ENCODE measurements around the gene CACNA2D3.

- TF ChIP-seq, protein P1, sequence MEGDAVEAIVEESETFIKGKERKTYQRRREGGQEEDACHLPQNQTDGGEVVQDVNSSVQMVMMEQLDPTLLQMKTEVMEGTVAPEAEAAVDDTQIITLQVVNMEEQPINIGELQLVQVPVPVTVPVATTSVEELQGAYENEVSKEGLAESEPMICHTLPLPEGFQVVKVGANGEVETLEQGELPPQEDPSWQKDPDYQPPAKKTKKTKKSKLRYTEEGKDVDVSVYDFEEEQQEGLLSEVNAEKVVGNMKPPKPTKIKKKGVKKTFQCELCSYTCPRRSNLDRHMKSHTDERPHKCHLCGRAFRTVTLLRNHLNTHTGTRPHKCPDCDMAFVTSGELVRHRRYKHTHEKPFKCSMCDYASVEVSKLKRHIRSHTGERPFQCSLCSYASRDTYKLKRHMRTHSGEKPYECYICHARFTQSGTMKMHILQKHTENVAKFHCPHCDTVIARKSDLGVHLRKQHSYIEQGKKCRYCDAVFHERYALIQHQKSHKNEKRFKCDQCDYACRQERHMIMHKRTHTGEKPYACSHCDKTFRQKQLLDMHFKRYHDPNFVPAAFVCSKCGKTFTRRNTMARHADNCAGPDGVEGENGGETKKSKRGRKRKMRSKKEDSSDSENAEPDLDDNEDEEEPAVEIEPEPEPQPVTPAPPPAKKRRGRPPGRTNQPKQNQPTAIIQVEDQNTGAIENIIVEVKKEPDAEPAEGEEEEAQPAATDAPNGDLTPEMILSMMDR (IDR thresholded peaks at IDR 0.05), result no peak
- TF ChIP-seq ZFX (IDR thresholded peaks at IDR 0.05; ENCODE audit: borderline replicate concordance), result no peak
Measured at GRCh38 chr3:54237109-54237508, 114.8 kb downstream of the CACNA2D3 start.
